CD4-positive, alpha-beta T cell treated with Interferon gamma for 1 hour (primary cell): Measurements from ENCODE around the gene HIPK2.

Experiments used
- DNase-seq: peaks from one replicate; pipeline ENCODE4 v3.0.0-alpha.2; 2020

Gene HIPK2

GRCh38 chr7:139667377-139667776 is 110.4 kb downstream of the HIPK2 start:
- DNase-seq = no peak

DNA sequence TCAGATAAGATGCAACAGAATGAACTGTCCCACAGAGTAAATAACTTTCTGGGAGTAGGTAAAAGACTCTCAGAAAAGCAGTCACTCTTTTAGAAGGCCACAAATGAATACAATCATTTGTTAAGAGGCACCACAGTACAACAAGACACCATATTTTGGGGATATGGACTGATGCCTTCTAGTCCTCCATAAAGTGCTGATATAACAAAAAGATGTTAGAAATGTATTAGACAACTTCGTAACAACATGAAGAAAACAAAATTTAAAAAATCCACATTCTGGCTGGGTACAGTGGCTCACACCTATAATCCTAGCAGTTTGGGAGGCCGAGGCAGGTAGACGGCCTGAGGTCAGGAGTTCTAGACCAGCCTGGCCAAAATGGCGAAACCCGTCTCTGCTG is 111.3 kb downstream of the HIPK2 start:
- DNase-seq = no peak

- DNase-seq = no peak
Measured at GRCh38 chr7:139664434-139664833, 113.4 kb downstream of the HIPK2 start.

DNA sequence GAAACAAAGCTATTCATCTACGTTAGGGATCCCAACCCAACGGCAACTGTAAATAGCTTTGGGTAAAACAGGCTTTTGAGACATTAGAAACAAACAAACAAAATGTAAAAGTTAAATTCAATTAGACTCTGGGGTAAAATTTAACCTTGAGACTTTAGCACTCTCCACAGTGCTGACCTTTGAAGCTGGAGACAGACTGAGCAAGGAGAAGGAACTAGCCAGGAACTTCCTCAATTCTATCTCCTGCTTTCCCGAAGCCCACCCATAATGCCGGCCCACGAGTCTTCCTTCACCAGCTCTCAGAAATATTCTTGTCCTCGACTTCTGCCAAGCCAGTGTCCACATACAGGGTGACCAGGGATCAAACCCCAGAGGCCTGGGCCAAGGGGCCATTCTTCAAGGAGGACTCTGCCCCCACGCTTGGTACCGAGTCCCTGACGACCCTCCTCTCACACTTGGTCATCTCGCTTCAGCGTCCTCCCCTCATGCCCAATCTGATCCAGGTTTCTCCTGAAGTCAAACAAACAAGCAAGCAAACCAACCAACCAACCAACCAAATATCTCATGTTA is 114.1 kb downstream of the HIPK2 start:
- no peak for DNase-seq

GRCh38 chr7:139661903-139662302 is 115.9 kb downstream of the HIPK2 start:
- DNase-seq = no peak

DNA sequence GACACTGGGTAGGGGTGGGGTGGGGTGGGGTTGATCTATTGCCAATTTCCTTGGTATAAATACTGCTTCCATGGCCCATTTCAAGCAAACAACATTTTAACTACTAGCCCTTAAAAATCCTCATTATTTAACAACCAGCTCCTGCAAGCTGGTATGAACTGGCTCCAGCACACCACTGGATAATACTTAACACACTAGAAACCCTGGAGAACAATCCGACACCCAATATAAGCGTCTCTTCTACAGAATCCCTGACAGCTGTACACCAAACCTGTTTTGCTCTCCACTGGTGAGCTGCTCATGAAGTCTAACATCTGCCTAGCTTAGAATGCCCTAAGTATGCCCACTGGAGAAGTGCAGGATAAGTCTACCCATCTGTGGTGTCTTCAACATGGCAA is 116.8 kb downstream of the HIPK2 start:
- DNase-seq = no peak

GRCh38 chr7:139660317-139661042 is 117.3 kb downstream of the HIPK2 start:
- no peak for DNase-seq

- DNase-seq = no peak
Measured at GRCh38 chr7:139659922-139660316, 117.9 kb downstream of the HIPK2 start.

DNA sequence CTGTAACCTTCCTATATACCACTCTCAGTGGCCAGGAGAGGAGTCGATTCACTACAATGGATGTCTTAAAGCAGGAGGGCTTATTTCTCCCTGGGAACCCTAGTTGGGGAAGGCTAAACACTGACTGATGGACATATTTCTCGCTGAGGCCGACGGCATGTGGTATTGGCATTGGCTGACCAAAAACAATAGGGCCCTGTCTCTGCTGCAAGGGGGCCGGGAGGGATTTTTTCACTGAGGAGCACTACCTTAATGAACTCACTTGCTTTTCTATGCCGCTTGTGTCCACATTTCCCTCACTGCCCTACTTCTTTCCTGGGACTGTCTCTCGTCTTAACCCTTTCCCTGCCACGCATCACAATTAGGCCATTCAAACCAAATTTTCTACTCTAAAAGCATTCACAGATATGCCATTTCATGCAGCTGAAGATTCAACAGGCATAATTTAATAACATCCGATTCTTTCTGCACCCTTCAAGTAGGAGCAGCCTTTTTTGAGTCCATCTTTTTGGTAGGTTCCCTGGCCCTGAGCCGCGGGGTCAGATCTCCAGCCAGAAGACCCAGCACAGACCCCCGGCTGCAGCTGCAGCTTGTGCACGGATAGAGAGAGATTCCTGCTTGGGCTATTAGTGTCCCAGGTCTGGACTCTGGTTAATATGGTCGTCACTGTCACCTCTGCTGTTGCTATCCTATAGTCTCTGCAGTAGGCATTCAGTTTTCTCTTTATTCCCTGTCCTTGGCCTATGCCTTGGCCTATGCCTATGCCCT is 118.7 kb downstream of the HIPK2 start:
- no peak for DNase-seq

- DNase-seq = no peak
Measured at GRCh38 chr7:139658296-139658695, 119.5 kb downstream of the HIPK2 start.

- no peak for DNase-seq
Measured at GRCh38 chr7:139657725-139658124, 120.1 kb downstream of the HIPK2 start.

DNA sequence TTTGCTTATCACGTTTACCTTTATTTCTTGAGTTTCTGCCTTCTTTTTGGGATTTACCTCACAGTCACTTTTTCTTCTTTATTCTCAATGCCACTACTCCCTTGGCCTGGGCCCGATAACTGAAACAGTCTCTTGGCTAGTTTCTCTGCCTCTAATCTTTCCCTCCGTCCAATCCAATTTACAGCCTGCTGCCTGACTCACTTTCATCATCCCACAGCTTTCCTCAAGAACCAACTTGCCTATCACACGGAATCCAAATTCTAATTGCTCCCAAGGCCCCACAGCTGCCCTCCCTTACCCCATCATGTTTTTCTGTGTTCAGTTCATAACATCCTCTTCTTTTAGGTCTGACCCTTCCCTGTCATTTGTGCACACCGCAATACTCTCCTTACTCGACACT is 121.4 kb downstream of the HIPK2 start:
- no peak for DNase-seq

DNA sequence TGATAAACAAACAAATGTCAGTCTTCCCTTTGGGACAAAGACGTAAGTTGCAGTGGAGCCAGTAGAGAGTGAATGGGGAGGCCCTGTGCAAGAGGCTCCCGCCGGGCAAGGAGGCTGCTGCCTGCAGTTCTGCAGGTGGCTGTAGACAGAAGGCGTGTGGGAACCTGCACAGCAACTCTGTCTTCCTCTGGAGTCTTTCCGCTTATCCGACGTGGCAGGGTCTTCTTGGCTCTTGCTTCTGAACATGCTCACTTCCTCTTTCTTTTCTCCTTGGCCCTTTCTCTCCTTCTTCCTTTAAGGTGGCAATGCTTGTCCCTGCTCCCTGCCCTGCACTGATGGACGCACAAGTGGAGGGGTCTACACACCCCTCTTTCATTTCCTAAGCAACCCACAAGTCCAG is 122.5 kb downstream of the HIPK2 start:
- DNase-seq = no peak

DNA sequence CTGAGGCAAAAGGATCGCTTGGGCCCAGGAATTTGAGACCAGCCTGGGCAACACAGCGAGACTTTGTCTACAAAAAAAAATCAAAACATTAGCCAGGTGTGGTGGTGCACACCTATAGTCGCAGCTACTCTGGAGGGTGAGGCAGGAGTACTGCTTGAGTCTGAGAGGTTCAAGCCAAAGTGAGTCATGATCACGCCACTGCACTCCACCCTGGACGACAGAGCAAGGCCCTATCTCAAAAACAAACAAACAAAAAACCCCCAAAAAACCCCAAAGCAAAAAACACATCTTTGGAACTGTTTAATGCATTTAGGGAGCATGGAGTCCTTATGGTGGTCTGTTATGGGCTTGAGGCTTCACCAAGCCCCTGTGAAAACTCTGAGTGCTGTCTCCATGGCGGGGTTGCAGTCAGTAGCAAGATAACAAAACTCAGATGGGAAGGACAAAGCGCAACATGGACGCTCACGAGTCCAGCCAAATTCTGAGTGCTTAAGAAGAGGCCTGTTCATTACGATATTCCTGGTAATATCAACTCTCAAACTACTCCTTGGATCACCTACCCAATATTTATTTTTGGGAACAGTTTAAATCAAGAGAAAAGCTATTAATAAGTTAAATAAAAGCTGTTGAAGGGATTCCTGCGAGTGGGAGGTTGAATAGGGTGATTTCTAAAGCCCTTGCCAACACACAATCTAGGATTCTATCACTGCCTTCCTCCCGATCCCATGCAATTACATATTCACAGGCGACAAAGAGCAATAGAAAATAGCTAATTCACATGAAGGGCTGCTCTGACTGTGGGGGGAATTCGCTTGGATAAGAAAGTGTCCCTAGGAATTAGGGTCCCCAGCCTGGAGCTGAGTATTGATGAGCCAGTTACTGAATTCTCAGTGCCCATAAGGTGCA is 123.3 kb downstream of the HIPK2 start:
- DNase-seq = no peak

DNA sequence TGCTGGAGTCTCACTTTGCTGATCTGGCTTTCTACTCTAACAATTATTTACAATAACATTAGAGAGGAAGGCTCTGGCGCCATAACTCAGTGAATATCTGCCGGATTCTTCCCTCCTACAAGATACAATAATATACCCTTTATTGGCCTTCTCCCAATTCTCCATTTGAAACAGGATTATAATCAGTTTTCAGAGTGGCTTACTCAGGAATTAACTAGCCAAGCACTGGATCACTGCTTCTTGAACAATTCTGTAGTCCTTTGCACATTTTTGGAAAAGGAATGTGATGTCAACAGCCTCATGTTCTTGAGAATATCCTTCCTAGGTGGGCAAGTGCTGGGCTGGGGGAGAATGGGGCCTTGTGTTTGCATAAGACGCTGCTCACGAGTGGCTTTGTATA is 125.9 kb downstream of the HIPK2 start:
- no peak for DNase-seq

- no peak for DNase-seq
Measured at GRCh38 chr7:139651308-139651707, 126.5 kb downstream of the HIPK2 start.

- no peak for DNase-seq
Measured at GRCh38 chr7:139650429-139651100, 127.2 kb downstream of the HIPK2 start.

DNA sequence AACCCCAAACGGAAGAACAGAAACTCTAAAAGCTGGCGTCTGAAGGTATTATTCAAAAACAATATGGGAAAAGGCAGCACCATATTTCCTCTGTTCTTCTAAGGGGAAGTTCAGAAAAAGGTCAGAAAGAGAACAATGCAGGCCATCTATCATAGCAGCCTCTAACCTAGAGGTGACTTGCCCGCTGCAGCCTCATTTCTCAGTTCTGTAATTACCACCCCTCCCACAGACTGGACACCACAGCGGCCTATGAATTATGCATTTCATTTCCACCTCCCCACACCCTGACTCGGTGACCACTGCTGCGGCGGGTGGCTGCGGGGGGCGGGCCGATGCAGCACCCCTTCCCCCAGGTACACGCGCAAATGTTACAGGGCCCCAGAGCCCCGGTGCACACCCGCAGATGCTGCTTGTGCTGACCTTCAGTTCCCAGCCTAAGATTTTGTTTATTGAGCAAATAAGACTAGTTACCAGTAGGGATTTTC is 128.8 kb downstream of the HIPK2 start:
- peak; percentile 30 for DNase-seq

DNA sequence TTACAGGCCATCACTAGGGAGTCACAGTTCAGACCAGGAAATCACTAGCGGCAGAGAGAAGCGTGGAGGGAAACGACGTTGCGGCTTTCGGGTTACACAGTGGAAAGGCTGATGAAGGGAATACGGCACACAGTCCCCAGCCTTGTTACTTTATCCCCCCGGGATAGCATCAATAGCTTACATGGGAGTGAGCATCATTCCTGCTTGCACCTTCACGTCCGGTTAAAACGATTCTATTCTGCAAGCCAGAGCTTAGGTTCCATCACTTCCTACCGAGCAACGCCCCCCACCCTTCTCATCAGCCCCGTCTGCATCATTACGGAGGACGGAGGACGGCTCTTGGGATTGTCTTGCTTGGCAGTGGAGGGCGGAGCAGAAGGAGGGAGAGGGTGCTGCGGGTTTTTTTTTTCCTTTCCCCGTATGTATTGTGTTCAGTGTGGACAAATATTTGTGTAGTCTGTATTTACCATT is 129.4 kb downstream of the HIPK2 start:
- no peak for DNase-seq

DNA sequence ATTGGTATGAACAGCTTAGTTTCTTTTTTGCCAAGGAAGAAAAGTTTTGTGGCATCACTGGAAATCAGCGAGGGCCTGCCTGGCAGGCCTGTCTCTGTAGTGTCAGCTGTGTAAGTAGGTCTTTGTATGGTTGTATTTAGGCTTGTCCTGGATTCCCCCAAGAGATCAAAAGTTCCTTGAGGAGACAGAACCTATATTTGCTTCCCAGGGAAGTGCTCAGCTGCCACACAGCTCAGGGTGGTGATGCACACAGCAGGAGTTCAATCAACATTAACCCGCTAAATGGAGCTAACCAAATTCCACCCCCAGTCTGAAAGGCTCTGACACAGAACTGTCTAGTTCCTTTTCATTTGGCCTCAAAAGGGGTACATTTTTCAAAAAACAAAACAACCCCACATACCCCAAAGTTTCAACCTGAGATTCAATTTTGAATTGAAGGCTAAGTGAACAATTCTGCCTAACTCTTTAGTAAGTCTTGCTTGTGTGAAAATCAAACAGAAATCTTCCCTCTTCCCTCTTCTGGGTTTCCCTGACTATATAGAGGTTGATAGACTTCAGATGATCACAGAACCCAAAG is 129.9 kb downstream of the HIPK2 start:
- no peak for DNase-seq

- DNase-seq = no peak
Measured at GRCh38 chr7:139647085-139647484, 130.7 kb downstream of the HIPK2 start.

DNA sequence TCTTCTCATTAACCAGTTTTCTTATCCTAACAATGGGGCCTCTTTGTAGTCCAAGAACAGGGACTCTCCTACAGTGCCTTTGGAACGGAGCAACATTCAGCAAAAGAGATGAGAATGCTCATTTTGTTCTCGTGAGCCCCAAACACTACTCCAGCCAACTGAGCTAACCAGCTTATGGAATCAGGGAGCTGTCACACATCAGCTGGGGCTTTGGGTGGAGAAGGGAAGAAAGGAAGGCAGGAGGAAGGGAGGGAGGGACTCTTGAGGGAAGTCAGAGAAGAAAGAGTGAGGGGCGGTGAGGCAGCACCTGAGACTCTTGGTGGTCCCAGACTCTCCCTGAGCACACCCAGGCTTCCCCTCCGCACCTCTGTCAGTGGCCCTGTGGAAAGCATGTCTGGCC is 131.2 kb downstream of the HIPK2 start:
- DNase-seq = no peak
